MM.1S (cell line): ENCODE data around the gene MAP3K2.
A peak's percentile ranks its signal among the peaks of the same experiment; 100 is the strongest.

Experiments used
- EZH2phosphoT487 ChIP-seq: fragments of 300-600 bp; sonication (generic); IDR thresholded peaks from 2 replicates; pipeline ENCODE4 v1.6.1; 2018; ENCODE audit warnings: antibody characterized with exemption, low read length
- TF ChIP-seq, protein P1 (sequence below): fragments of 300-600 bp; sonication (generic); IDR thresholded peaks from 2 replicates; pipeline ENCODE4 v1.5.1; 2016; ENCODE audit warnings: antibody characterized with exemption, low read length, mixed read lengths

DNA sequence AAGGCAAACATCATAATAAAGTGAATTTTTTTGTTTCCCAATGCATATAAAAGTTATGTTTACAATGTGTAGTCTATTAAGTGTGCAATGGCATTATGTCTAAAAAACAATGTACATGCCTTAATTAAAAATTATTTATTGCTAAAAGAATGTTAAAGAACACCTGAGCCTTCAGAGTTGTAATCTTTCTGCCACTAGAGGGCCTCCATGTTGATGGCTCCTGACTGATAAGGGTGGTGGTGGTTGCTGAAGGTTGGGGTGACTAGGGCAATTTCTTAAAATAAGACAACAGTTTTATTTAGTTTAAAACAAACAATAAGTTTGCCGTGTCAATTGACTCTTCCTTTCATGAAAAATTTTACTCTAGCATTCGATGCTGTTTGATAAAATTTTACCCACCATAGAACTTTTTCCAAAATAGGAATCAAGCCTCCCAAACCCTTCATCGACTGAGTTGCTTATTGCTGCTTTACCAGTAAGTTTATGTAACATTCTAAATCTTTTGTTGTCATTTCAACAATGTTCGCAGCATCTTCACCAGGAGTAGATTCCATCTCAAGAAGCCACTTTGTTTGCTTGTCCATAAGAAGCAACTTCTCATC is 32.3 kb downstream of the MAP3K2 start:
- TF ChIP-seq, protein P1, sequence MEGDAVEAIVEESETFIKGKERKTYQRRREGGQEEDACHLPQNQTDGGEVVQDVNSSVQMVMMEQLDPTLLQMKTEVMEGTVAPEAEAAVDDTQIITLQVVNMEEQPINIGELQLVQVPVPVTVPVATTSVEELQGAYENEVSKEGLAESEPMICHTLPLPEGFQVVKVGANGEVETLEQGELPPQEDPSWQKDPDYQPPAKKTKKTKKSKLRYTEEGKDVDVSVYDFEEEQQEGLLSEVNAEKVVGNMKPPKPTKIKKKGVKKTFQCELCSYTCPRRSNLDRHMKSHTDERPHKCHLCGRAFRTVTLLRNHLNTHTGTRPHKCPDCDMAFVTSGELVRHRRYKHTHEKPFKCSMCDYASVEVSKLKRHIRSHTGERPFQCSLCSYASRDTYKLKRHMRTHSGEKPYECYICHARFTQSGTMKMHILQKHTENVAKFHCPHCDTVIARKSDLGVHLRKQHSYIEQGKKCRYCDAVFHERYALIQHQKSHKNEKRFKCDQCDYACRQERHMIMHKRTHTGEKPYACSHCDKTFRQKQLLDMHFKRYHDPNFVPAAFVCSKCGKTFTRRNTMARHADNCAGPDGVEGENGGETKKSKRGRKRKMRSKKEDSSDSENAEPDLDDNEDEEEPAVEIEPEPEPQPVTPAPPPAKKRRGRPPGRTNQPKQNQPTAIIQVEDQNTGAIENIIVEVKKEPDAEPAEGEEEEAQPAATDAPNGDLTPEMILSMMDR: peak; percentile 69
- TF ChIP-seq EZH2phosphoT487: no peak
